Inferior parietal cortex (tissue), 1 donor: ENCODE measurements around the gene AREG.

Source experiments
- DNase-seq: peaks from one replicate; pipeline ENCODE4 v3.0.0-alpha.2; 2016; ENCODE audit errors: extremely low spot score

Gene AREG

DNA sequence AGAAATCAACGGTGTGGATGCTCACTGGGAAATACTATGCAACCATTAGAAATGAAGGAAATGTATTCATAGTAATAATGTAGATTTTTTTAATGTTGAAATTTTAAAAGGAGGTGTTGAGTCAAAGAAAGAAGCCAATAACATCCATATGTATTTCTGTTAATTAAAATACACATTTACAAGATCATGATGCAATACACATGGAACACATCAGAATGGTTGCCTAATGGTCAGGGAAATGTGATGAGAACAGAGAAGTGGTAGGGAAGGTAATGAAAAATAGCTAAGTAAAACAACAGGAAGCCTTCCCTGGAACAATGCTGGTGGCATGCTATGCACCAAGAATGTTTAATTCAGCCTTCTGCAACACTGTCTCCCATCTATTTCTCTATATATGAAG, 18.2 kb downstream of the AREG start:
- DNase-seq: no peak

GRCh38 chr4:74464291-74464690, 19.4 kb downstream of the AREG start:
- no peak for DNase-seq

DNA sequence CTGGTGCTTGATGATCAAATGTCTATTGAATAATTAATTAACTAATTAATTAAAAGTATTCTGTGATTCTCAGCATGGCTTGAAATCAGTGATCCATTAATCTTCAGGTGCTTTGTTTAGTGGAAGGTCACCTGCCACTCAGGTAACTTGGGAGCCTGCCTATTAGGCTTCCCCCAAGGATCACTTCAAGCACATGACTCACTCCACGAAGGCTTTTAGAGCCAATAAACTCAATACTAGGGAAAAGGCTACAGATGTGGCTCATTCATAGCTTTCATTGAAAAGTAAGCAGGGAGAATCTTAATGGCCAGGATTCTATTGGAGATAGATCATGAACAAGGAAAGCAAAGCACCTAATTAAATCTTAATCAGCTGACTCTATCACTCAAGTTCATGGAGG, 21.3 kb downstream of the AREG start:
- no peak for DNase-seq

DNA sequence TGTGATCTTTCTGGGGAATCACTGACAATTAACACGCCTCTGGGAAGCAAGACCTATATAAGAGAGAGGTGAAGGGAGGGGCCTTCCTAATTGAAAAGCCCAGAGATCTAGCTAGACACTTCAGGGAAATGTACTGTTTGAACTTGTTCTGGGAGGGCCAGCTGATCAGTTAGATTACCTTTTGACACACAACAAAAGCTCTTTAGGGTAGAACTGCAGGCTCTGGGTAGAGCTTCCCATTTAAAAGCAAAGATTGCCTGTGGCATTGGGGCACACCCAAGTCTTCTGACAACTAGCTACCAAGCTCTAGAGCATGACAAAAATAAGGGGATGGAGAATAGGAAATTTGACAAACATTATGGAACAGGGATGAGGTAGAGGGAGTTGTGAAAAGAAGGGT, 26.3 kb downstream of the AREG start:
- DNase-seq: no peak

DNA sequence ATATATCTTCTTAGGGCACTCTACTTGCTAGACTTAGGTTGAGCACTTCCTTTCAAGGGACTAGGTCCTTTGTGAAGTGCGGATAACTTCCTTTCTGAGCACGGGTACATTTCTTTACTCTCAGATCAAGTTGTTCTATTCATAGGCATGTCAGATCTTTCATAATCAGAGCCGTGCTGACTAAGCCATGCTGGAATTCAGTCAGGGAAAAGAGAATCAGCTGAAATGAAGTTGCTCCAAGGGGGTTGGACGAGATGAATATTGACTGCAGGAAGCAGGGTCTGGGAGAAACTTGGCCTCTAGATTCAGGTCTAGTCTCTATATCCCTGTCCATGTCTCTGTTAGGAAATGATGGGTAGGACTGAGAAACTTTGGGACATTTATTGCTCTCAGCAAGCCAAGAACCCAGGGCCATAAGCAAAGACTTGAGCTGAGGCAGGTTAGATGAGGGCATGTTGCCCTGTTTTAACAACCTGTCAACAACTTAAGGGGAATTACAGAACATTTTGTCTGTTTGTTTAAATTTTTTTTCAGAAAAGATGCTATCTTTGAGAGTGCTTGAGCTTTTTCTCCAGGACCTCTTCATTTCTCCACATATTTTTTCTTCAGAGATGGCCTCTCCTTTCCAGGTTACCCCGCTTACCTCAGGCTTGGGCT, 28.3 kb downstream of the AREG start:
- no peak for DNase-seq

DNA sequence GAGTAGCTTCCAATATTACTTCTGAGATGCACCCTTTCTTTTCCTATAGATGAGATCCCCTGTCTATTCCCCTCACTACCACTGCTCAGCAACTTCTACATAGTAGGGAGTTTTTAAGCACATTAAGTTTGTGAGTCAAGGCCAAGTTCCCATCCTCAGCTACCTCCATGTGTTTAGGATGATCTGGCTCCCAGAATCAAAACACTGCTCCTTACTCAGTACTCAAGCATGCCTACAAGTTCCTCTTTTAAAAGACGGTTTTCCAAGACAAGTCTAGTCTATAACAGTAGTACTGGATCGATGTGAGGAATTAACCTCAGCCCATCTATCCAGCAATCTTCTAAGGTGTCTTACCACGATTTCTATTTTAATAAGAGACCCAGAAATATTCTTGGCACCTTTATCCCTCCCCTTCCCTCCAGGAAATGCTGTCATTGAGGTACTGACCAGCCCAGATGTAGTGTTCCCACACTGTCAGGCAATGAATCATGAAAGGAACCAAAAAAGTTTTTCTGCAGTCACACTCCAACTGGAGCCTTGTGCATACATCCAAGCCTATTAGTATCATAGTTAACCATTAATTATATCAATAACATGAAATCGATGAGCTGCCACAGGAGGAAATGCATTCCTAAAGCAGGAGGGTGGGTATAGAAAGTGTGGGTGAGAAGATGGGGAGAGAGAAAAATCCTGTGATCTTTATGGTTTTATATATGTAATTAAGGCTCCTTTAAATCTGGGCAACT, 29.6 kb downstream of the AREG start:
- no peak for DNase-seq

DNA sequence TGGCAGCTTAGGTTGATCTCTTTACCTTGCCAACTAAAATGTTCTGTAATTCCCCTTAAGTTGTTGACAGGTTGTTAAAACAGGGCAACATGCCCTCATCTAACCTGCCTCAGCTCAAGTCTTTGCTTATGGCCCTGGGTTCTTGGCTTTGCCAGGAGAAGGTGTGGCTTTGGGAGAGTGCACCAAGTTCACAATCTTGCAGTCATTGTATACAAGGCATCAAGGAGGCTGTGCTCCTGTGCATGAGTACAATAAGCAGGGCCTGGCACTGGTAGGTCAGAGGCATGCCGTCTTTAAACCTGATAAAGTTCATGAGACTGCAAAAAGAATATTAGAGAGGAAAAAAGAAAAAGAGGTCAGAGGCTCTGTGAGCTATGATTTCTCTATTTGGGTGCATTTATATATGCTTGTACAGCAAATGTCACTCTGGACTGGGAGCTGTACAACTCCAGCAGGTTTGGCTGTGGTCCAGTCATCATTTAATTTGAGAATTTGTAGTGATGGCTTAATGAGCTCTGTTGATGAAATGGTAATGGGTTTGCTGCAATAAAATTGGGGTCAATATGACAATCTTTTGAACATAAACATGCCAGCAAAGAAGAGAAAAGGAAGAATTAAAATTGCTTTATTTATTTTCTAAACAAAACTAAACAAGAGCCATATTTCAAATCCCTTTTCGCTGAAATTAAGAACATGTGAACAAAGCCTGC, 30.3 kb downstream of the AREG start:
- DNase-seq: no peak

- DNase-seq: no peak
Observed at GRCh38 chr4:74475946-74476345, 31.0 kb downstream of the AREG start.

DNA sequence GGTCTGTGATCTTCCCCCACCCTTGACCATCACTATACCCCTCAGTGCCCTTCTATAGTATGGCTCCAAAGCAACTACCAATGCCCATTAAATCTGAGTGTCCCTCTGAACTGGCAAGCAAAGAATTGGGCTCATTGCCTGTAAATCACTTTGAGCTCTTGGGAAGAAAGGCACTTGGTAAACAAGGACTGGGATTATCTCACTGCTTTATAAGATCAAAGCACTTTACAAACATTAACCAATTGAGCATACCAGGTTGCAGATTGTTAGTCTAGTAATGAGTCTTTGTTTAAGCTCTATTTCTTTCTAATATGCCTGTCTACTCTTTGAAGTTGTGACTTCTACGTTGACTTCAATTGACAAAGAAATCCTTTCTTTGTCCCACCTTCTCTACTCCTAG, 34.1 kb downstream of the AREG start:
- no peak for DNase-seq

- DNase-seq: no peak
Observed at GRCh38 chr4:74480267-74480666, 35.3 kb downstream of the AREG start.

DNA sequence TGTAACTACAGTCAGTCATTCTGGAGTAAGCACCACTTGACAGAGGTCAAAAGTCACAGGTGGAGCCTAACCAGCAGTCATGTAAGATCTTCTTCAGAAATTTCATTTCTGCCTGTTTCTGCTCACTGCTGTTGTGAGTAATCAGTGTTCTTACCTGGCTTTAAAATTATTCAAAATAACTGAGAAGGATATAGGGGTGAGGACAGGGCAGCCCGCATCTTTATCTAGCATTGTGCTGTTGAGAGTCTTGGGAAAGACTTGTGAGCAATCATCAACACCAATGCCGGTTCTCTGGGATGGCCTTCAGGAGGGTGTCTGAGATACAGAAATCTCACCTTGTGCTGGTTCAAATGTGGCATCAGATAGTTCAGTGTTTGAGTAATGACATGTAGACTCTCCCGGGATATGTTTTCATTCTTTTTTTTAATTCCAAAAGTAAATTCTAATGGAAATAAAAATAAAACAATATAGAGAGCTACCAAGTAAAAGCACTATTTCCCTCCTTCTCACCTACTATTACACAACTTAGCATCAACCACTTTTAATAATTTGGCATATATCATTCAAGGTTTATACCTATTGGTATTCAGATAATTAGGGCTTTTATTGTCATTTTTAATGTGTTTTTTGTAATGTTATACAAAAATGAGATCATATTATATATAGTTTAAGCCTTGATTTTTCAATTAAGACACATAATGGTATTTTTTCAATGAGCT, 37.1 kb downstream of the AREG start:
- no peak for DNase-seq

GRCh38 chr4:74483226-74483911, 38.4 kb downstream of the AREG start:
- DNase-seq: no peak

DNA sequence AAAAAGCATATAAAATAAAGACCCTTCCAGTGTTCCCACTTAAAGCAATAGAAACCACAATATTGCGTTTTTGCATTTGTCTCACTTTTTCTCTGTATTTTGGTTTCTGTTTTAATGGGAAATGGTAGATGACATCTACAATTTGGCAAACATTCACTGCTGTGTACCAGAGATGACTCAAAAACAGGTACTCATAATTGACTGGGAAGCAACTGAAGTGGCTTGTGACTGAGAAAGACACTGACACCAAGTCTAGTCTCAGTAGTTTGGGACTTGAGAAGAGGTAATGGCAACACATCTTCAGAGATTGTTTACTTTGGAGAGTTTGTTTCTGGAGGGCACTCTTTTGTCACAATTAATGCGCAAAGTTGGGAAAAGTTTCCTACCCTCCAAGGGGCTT, 42.0 kb downstream of the AREG start:
- no peak for DNase-seq

GRCh38 chr4:74487771-74488170, 42.8 kb downstream of the AREG start:
- DNase-seq: no peak

DNA sequence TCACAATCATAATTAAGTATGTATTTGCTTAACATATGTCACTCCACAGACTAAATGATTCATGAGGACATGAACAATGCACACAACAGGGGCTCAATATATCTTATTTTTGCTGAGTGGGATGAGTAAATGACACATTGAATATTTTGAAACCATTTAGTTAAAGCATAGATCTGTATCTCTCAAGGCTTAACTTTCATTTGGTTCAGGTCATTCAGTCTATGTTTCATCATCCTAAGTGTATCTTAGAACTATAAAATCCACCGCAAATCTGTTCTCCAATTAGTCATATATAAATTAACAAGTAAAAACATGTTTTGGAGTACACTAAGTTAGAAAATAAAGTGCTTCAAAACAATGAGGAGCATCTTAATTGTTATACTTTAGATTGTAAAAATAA, 45.8 kb downstream of the AREG start:
- no peak for DNase-seq

- no peak for DNase-seq
Observed at GRCh38 chr4:74499986-74500781, 55.2 kb downstream of the AREG start.

DNA sequence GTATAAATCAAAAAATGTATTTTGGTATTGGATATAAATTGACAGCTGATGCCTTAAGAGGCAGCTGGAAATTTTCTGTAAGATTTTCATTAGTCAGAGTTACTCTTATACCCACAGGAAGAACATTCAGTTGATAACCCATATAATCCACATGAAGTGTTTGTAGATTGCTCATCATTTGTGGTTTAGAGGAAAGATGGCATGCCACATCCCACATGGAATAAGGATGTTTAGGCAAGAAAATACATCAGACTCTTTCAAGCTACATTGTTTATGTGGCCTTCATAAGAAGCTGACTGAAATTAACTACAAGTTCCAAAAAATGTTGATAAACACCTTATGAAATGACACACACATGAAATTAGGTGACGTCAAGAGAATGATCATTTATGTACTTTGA, 56.6 kb downstream of the AREG start:
- no peak for DNase-seq

- no peak for DNase-seq
Observed at GRCh38 chr4:74503580-74503979, 58.6 kb downstream of the AREG start.

- no peak for DNase-seq
Observed at GRCh38 chr4:74504212-74504611, 59.3 kb downstream of the AREG start.
